Measurements from ENCODE around the gene RDH16.
A peak's percentile ranks its signal among the peaks of the same experiment; 100 is the strongest.
"Not testable (repeated sequence)": the region's sequence is repeated elsewhere in the genome, so short reads cannot be mapped to it uniquely, and the experiment has no call there.

Gene RDH16

GRCh38 chr12:56962247-56962646 lies 4.8 kb upstream of the RDH16 start:
- in situ Hi-C loops (cut with MboI; ENCODE audit: low pct_unique_long_range_greater_than_20kb, low sequenced_read_pairs): not testable (repeated sequence)
- DNase-seq: peak; percentile 17

DNA sequence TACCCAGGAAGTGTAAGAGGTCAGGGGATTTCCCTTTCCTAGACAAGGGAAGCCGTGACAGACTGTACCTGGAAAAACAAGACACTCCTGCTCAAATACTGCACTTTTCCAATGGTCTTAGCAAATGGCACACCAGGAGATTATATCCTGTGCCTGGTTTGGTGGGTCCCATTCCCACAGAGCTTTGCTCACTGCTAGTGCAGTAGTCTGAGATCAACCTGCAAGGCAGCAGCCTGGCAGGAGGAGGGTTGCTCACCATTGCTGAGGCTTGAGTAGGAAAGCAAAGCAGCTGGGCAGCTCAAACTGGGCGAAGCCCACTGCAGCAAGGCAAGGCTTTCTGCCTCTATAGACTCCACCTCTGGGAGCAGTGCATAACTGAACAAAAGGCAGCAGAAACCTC lies 1.0 kb upstream of the RDH16 start:
- DNase-seq: no peak
- in situ Hi-C loops (cut with MboI; ENCODE audit: low pct_unique_long_range_greater_than_20kb, low sequenced_read_pairs): no loop called here

GRCh38 chr12:56955631-56956256 lies 1.7 kb downstream of the RDH16 start:
- DNase-seq: no peak
- in situ Hi-C loops (cut with MboI; ENCODE audit: low pct_unique_long_range_greater_than_20kb, low sequenced_read_pairs): no loop called here

GRCh38 chr12:56954958-56955355 lies 2.5 kb downstream of the RDH16 start:
- DNase-seq: no peak
- in situ Hi-C loops (cut with MboI; ENCODE audit: low pct_unique_long_range_greater_than_20kb, low sequenced_read_pairs): no loop called here

GRCh38 chr12:56954057-56954957 lies 3.1 kb downstream of the RDH16 start:
- in situ Hi-C loops (cut with MboI; ENCODE audit: low pct_unique_long_range_greater_than_20kb, low sequenced_read_pairs): no loop called here
- no peak for DNase-seq

- in situ Hi-C loops (cut with MboI; ENCODE audit: low pct_unique_long_range_greater_than_20kb, low sequenced_read_pairs): no loop called here
- no peak for DNase-seq
Observed at GRCh38 chr12:56953314-56953713, 4.1 kb downstream of the RDH16 start.

DNA sequence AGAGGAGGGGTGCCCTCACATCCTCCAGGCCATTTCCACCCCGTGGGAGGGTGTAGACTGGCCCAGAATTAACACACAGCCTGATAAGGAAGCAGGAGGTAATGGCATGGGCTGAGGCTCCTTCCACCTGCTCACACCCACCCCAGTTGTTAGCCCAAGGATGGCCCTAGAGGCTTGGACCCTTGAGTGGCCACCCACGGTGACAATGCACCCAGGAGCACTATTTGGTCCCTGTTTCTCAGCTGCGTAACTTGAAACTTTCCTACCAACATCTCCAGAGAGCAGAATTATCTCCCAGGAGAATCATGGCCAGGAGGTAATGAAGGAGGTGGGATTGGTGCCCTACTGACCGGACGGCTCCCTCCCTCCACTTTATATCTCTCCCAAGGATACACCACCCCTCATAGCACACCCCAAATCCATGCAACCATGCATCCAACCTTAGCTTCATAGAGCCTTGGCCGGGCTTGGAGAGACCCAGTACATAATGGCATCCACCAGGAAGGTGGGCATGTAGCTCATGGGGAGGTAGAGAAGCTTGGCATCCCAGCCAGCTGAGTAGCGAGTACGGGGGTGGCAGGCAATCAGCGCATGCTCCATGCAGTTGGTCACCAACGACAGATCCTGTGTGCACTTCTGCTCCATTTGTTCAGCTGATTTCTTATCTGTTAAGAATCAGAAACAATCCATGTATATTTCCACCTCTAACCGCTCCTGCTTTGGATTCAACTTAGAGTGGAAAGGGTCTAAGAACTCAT lies 5.6 kb downstream of the RDH16 start:
- DNase-seq: no peak
- in situ Hi-C loops (cut with MboI; ENCODE audit: low pct_unique_long_range_greater_than_20kb, low sequenced_read_pairs): no loop called here

- in situ Hi-C loops (cut with MboI; ENCODE audit: low pct_unique_long_range_greater_than_20kb, low sequenced_read_pairs): no loop called here
- no peak for DNase-seq
Observed at GRCh38 chr12:56948881-56949280, 8.5 kb downstream of the RDH16 start.

- DNase-seq: no peak
- in situ Hi-C loops (cut with MboI; ENCODE audit: low pct_unique_long_range_greater_than_20kb, low sequenced_read_pairs): no loop called here
Observed at GRCh38 chr12:56948457-56948777, 9.0 kb downstream of the RDH16 start.

GRCh38 chr12:56947633-56948456 lies 9.6 kb downstream of the RDH16 start:
- DNase-seq: peak; percentile 37

GRCh38 chr12:56943878-56944277 lies 13.5 kb downstream of the RDH16 start:
- DNase-seq: no peak
- in situ Hi-C loops (cut with MboI; ENCODE audit: low pct_unique_long_range_greater_than_20kb, low sequenced_read_pairs): no loop called here

More at GRCh38 chr12:56947633-56948456, 9.6 kb downstream of the RDH16 start:
- in situ Hi-C loops (cut with MboI; ENCODE audit: low pct_unique_long_range_greater_than_20kb, low sequenced_read_pairs): no loop called here

GRCh38 chr12:56943374-56943773 lies 14.0 kb downstream of the RDH16 start:
- DNase-seq; in situ Hi-C loops (cut with MboI; ENCODE audit: low pct_unique_long_range_greater_than_20kb, low sequenced_read_pairs): not testable (repeated sequence)

GRCh38 chr12:56941299-56942017 lies 15.9 kb downstream of the RDH16 start:
- peak; percentile 62 for DNase-seq
- in situ Hi-C loops (cut with MboI; ENCODE audit: low pct_unique_long_range_greater_than_20kb, low sequenced_read_pairs): no loop called here

GRCh38 chr12:56940942-56941298 lies 16.5 kb downstream of the RDH16 start:
- DNase-seq; in situ Hi-C loops (cut with MboI; ENCODE audit: low pct_unique_long_range_greater_than_20kb, low sequenced_read_pairs): not testable (repeated sequence)

- in situ Hi-C loops (cut with MboI; ENCODE audit: low pct_unique_long_range_greater_than_20kb, low sequenced_read_pairs): no loop called here
Observed at GRCh38 chr12:56935752-56936151, 21.7 kb downstream of the RDH16 start.

GRCh38 chr12:56935157-56935556 lies 22.3 kb downstream of the RDH16 start:
- in situ Hi-C loops (cut with MboI; ENCODE audit: low pct_unique_long_range_greater_than_20kb, low sequenced_read_pairs): no loop called here
- no peak for DNase-seq

More at GRCh38 chr12:56935752-56936151, 21.7 kb downstream of the RDH16 start:
- DNase-seq: no peak

GRCh38 chr12:56933826-56934625 lies 23.4 kb downstream of the RDH16 start, which contains the start of gene SDR9C7:
TSS of gene SDR9C7 (minus strand) at chr12:56934408. CDS start at chr12:56934261, 147 bp downstream.
- in situ Hi-C loops (cut with MboI; ENCODE audit: low pct_unique_long_range_greater_than_20kb, low sequenced_read_pairs): no loop called here
- no peak for DNase-seq

GRCh38 chr12:56932867-56933266 lies 24.5 kb downstream of the RDH16 start:
- in situ Hi-C loops (cut with MboI; ENCODE audit: low pct_unique_long_range_greater_than_20kb, low sequenced_read_pairs): no loop called here
- DNase-seq: peak; percentile 43
